Ammon's horn (tissue), 1 donor: ENCODE measurements around the gene MAP1LC3B.
A peak's percentile ranks its signal among the peaks of the same experiment; 100 is the strongest.

Experiments used
- DNase-seq: peaks from one replicate; pipeline ENCODE4 v3.0.0-alpha.2; 2016; ENCODE audit warnings: low spot score

MAP1LC3B gene

DNA sequence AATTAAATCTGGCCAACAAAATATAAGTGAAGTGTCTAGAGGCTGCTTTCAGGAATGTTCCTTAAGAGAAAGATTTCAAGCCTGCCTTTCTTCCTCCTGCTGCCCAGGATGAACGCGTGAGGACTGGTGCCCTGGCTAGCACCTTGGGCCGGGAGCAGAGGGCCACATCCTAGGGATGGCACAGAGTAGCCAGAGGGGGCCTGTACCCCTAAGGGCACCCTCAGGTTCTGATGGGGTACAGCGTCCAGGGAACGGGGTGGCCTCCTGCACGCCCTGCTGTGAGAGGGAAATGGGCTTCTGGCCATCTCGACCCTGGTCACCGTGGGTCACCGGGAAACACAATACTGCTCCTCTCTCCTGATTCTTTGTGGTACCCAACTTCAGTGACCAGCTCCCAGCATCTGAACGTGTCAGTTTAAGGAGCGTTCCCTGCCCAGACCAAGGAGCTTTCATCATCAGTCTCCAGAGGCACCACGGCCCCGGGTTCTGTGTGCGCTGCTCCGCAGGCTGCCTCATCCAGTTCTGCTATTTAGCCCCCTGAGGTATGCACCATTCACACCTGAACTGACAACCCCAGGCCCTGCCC is 40.3 kb downstream of the MAP1LC3B start:
- no peak for DNase-seq

DNA sequence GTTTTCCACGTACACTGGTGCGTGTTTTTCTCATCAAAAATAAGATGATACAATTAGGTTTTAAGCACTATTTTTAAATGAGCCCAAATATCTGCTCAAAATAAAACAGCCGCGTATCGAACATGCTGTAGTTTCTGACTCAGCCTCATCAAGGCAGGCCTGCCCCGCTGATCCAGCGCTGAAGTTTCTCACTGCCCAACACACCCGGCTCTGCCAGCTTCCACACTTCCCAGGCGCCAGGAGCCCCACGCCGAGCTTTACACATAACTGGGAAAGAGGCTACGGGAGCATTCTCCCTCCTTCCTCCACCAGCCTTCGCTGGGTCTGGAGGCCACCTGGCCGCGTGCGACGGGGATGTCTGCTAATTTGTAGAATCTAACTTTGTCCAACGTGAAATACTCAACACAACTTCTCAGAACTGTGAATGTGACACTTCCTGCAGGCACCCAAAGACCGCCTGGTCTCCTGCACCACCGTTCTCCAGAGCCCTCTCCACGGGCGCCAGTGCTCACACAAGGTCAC is 42.1 kb downstream of the MAP1LC3B start:
- no peak for DNase-seq

DNA sequence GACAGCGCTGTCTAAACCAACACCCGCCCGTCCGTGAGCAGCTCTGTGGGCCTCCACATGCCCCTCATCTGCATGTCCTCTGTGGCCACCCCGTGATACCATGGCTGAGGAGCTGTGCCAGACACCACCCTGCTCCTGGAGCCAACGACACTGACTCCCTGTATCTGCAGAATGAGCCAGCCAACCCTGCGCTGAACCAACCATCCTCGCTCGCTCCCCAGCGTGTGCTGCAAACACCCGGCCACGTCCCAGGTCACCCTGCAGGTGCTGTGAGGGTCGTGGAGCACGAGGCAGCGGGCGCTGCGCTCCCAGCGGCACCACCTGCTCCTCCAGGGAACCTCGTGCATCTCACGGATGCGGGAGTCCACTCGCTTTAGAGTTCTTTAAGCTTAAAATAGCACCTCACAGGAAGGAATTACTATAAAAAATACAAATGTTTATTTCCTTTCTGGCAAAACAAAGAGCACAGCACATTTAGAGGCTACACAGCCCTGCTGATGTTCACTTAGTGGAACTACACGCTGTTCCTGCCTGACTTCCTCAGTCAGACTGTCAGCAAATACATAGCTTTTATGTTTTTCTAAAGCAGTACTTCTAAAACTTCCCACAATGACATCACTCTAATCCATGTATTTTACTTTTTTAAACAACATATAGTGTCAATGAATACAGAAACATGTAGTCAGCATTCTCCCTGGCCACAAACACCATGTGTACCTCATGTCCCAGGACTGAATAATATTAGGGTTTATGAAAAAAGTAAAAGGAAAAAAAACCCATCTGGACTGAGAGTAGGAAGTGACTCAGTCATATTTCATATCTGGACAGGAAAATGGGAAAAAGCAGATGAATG is 43.5 kb downstream of the MAP1LC3B start:
- DNase-seq = peak; percentile 34

DNA sequence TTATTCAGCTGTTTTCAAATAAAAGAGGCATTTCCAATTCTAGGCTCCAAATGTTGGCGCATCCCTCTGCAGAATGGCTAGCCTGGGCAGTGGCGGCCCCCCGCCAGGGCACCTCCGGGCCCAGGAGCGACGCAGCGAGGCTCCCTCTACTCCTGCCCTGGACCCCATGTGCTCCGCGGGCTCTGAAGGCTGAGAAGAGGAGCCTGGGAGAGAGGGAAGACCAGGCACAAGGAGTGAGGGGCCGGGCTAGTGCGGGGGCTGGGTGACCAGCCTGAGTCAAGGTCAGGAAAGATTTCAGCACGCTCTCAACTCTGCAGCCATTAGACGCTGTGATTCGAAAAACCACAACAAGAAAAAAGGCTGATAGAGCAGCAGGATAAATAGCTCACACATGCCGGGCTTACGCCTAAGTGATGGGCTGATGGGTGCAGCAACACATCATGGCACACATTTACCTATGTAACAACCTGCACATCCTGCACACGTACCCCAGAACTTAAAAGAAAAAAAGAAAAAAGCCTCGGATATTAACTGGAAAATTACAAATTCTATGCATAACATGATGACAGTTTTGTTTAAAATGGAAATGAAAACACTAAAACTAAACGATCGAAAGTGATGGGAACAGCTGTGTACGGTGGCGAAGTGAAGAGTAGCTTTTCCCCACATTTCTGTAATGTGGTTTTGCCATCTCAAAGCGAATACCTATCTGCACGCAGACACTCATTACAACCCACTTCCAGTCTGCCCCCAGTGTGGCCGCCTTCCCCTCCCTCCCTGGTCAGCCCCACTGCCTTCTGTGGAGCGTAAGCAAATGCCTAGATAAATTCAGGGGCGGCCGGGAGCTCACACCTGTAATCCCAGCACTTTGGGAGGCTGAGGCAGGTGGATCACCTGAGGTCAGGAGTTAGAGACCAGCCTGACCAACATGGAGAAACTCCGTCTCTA is 44.4 kb downstream of the MAP1LC3B start:
- DNase-seq = no peak

DNA sequence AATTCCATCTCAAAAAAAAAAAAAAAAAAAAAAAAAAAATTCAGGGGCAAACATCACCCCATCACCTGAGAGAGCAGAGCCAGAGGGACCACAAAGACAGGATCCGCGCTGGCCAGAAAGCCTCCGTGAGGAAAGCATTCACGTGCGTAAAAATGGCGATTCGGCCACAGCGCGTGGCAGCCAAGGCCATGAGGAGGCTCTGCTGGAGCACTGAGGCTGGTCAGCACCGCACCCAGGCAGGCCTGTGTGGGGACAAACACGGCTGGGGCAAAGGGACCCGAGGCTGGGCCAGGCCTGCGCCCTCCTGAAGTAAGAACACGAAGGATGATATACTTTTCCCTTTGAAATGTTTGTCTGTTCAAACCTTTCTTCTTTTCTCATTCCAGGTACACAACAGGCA is 45.2 kb downstream of the MAP1LC3B start:
- no peak for DNase-seq

DNA sequence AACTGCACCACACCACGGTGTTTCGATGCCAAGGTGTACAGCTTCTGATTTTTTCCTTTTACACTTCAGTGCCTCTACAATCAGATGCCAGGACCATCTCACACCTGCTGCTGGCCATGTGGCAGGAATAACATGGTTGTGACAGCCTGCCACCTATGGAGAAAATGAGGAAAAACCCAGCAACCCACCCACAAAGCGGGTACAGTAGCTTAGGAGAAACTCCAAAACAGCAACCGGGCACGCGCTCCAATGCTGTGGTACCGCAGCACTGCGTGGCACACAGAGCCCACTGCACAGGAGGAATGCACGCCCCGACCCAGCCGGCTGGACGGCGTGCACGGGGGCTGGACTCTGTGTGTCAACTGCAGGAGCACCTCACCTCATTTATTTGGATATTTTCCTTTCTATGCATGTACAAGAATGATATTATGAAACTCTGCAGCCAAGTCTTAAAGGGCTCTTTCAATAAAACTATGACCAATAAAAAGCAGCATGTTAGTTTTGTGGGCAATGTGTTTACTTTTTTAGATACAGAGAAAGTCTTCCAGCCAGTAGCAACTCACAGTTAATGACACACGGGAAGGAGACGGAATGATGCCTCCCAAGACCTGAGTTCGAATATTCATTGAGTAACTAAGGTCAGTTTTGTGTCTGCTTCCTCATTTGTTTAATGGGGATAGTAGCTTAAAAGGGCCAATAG is 45.9 kb downstream of the MAP1LC3B start:
- no peak for DNase-seq

DNA sequence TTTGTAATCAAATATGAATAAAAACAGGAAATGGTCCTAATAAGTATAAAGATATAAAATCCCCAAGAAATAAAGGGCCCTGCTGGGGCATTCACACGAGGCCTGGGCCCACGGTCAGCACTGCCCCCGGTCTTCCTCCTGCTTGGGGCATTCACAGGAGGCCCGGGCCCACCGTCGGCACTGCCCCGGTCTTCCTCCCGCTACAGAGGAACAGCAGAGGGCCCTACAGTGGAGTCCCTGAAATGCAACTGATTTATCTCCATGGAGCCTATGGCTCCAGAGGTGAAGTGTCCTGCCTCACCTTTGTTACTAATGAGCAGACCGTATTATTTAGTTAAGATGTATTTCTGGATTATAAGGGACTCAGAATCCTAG is 46.5 kb downstream of the MAP1LC3B start:
- DNase-seq = no peak

DNA sequence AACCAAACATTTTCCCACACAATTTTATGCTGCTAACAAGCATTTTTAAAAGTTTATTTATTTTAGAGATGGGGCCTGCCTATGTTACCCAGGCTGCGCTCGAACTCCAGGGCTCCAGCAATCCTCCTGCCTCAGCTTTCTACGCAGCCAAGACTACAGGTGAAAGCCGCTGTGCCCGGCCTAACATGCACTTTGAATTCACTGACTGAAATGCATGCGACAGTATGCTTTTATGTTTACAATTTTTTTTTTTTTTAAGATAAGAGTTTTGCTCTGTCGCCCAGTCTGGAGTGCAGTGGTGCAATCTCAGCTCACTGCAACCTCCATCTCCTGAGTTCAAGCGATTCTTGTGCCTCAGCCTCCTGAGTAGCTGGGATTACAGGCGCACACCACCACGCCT is 47.8 kb downstream of the MAP1LC3B start:
- no peak for DNase-seq

DNA sequence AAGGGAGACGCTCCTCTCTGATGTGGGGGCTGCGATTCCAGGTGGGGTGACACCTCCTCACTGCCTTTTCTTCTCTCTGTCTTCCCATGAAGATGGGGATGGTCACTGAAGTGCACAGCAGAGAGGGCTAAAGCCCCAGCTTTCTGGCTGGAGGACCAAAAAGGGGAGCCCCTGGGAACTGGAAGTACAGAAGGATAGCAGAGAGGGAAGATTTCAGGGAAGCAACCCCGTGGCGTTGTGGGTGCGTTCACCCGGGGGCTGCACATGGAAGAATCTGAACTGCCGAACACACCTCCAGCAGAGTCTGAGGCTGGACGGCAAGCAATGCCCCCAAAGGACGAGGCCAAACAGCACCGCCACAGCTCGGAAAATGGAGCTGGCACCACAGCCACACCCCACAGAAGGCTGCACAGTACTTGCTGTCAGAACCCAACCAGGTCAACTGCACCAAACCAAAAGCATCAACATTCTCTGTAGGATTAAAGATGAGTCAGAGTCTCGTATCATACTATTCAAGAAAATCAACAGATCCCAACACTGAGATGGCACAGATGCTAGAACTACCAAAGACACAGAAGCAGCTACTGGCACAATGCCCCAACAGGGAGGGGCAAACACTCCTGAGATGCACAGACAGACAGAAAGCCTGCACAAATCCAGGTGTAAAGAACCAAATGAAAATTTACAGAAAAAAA is 49.9 kb downstream of the MAP1LC3B start:
- no peak for DNase-seq

DNA sequence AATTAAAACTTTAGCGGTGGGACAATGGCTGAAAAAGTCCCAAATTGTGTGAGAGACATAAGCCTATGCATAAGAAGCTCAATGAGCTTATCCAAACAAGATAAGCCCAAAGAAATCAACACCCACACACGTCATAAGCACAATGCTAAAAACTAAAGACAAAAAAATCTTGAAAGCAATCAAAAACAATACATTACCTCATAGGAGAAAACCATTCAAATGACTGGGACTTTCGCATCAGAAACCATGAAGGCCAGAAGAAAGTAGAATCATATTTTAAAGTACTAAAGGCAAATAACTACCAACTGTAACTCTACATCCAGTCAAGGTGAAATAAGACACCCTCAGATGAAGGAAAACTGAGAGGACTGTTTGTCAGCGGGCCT is 50.4 kb downstream of the MAP1LC3B start:
- DNase-seq = no peak

DNA sequence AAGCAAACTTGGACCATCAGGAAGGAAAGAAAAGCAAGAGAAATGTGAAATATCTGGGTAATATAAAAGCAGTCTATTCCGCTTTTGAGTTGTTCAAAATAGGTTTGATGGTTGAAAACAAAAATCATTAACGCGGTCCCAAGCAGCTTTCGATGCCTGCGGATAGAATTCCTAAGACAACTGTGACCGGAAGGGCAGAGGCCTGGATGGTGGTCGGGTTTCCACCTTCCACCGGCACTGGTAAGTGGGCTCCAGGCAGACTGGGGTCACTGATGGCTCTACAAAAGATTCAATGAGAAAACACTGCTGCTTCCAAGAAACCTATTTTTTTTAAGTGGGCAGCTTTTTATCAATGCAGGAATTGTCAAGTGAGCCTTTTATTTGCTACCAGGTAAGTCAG is 50.9 kb downstream of the MAP1LC3B start:
- DNase-seq = no peak

DNA sequence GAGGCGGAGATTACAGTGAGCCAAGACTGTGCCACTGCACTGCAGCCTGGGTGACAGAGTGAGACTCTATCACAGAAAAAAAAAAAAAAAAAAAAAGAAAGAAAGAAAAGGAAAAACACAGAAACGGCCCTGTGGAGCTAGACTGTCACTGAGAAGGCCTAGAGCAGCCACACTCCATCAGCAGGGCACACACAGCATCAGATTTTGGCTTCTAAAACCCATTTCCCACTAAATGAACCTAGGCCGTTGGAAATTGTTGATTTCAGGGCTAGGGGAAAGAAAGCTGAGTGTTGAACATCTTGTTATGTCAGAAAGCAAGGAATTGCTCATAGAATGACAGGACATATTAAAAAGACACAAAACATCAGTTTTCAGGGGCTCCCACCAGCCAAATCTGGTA is 51.8 kb downstream of the MAP1LC3B start:
- no peak for DNase-seq

DNA sequence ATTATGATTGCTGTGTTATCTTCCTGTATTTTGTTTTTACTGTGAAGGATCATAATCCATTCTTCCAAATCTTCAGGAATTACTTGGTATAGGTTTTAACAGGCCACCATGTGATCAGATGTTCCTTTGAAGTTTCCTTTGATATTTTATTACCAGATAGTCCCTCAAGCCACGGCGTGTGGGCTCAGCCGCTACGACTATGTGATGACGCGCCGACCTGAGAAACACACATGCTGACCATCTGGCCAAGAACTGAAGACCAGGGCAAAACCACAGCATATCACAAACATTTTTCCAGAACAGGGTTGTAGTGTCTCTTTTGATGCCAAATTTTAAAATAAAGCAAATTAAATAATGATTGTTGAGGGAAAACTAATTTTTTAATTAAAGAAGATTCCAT is 53.4 kb downstream of the MAP1LC3B start:
- no peak for DNase-seq

DNA sequence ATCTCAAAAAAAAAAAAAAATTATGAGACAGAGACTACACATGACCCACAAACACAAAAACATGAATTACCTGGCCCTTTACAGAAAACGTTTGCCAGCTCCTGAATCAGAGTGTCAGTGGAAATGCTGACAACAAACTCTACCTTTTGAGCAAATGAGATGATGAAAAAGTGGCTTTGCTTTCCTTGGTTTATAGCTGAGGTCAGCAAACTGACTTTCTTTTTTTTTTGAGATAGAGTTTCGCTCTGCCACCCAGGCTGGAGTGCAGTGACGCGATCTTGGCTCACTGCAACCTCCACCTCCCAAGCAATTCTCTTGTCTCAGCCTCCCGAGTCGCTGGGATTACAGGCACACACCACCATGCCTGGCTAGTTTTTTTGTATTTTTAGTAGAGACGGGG is 54.3 kb downstream of the MAP1LC3B start:
- no peak for DNase-seq

DNA sequence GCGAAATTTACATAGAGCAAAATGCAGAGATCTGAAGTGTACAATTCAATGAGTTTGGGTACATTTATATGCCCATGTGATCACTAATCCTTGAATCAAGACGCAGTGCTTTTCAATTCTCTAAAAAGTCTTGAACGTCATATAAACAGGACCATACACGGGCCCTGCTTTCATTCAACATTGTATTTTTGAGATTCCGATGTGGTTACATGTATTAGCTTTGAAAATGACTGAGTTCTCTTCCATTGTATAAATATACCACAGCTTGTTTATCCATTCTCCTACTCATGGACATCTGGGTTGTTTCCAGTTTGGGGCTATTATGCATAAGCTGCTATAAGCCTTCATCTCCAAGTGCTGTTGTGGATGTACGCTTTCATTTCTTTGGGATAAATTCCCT is 55.2 kb downstream of the MAP1LC3B start:
- DNase-seq = no peak

DNA sequence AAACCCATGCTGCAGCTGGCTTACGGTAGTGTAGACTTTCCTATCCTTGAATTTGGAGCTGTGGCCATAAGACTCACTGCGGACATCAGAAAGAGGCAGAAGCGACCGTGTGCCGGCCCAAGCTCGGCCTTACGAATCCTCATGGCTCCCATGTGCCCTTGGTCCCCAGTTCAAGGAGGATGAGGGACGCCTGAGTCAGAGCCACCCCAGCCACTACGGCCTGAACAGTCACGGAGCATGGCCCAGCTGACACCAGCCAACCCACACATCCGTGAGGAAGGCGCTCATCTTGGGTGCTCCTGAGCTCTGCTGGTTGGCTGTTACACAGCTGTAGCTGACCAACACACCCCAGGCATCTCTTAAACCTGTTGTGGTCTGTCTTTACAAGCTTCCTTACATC is 56.7 kb downstream of the MAP1LC3B start:
- DNase-seq = no peak

DNA sequence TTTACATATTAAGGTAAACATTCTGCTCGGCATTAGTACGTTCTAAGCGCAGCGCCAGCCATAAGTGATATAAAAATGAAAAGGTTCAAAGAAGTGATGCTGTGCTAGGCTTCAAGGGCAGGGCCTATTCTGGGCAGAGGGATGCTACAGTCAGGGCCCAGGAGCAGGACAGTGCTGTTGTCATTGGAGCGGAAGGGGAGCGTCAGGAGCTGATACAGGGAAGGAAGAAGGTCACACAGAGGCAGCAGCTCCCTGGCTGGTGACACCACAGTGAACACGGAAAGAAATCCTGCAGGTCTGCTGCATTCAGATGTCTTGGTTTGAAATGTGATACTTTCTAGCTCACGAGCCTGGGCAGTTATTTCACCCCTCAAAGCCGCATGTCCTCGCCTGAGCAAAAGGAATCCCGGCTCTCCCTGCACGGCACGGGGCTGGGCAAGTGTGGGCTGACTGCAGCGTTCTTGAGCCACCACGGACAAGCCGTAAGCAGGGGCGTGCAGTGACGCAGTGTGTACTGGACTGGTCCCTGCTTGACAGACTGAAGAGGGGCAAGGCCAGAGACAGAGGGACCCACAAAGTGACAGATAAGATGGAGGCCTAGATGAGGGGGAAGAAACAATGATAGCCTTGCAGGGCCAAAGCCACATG is 59.6 kb downstream of the MAP1LC3B start:
- no peak for DNase-seq

DNA sequence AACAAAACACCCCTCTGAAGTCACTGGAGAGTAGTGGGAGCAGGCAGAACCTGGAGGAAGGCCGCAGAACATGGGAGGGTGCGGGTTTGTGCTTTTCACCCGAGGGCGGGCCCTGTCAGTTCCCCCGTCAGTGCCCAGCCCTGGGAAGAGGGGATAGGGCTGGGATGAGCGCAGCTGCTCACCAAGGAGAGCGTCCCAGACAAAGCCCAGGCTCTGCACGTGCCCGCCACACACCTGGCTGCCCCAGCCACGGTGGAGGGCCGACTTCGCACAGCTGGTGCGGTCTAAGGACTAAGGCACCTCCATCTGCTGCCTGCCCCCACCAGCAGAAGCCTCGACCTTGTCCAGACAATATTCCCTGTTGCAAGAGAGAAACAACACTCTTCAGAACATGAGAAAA is 61.2 kb downstream of the MAP1LC3B start:
- no peak for DNase-seq
